ENCODE data around the gene DLG4.

The DLG4 gene

GRCh38 chr17:7141824-7142223 lies 77.8 kb downstream of the DLG4 start:
- no peak for DNase-seq

- no peak for DNase-seq
These were observed 80.2 kb downstream of the DLG4 start for GRCh38 chr17:7139400-7139799.

DNA sequence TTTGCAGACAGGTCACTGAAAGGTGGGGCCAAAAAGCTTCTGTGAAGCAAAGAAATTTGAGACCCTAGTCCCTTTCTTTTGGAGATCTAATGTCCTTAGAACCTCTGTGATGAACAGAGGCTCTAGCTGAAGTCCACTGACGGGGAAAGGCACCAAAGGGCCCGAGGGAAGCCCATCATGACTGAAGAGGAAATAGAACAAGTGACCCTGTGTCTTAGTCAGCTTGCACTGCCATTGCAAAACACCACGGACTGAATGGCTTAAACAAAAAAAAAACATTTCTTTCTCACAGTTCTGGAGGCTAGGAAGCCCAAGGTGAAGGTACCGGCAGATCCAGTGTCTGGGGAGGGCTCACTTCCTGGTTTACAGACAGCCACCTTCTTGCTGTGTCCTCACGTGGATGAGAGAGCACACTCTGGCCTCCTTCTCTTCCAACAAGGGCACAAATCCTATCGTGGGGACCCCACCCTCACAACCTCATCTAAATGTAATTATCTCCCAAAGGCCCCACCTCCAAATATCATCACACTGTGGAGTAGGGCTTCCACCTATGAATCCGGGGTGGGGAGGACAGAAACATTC lies 80.7 kb downstream of the DLG4 start:
- no peak for DNase-seq

GRCh38 chr17:7137171-7137943 lies 82.3 kb downstream of the DLG4 start:
- DNase-seq: no peak
